MCF 10A (cell line): Measurements from ENCODE around the gene ATP1A2. TPM values are rescaled to one million over a fixed set of nuclear protein-coding genes. Genes with fewer than 3 reads are reported as not detected.

ENCODE experiments used
- BruUV-seq: library from RNA; stranded (reverse); fragments of 400-500 nt; replicated peaks from 2 replicates; lab custom pipeline; 2021; lab: Mats Ljungman, UMichigan
- CTCF ChIA-PET: fragments of 300-600 bp; sonication (Branson Sonifier 250); formaldehyde crosslinking; extraction: SDS; loops from one replicate; lab custom pipeline; 2021; ENCODE audit warnings: antibody characterized with exemption, inconsistent platforms; lab: Yijun Ruan, JAX
- POLR2A ChIA-PET: fragments of 300-600, 350-650 bp; sonication (Branson Sonifier 250); formaldehyde crosslinking; extraction: SDS; loops from one replicate; lab custom pipeline; 2020; ENCODE audit warnings: antibody characterized with exemption, inconsistent platforms; lab: Yijun Ruan, JAX
- DNase-seq: peaks from one replicate; pipeline ENCODE4 v3.0.0-alpha.2; 2018; ENCODE audit not compliant: unreplicated experiment
- H3K27ac Mint-ChIP-seq: one replicate; pipeline ENCODE4 v1.8.0; 2022; ENCODE audit warnings: mild to moderate bottlenecking, low read depth, mixed read lengths; ENCODE audit not compliant: unreplicated experiment
- H3K27me3 Mint-ChIP-seq: one replicate; pipeline ENCODE4 v1.8.0; 2022; ENCODE audit warnings: mixed read lengths; ENCODE audit not compliant: insufficient read depth, unreplicated experiment
- H3K36me3 Mint-ChIP-seq: one replicate; pipeline ENCODE4 v1.8.0; 2022; ENCODE audit warnings: mild to moderate bottlenecking, moderate library complexity, mixed read lengths; ENCODE audit not compliant: insufficient read depth, unreplicated experiment
- H3K4me1 Mint-ChIP-seq: one replicate; pipeline ENCODE4 v1.8.0; 2022; ENCODE audit warnings: mixed read lengths; ENCODE audit not compliant: insufficient read depth, unreplicated experiment
- H3K4me3 Mint-ChIP-seq: one replicate; pipeline ENCODE4 v1.8.0; 2022; ENCODE audit warnings: mild to moderate bottlenecking, moderate library complexity, mixed read lengths; ENCODE audit not compliant: unreplicated experiment
- H3K9me3 Mint-ChIP-seq: one replicate; pipeline ENCODE4 v1.8.0; 2022; ENCODE audit warnings: mixed read lengths; ENCODE audit not compliant: unreplicated experiment
- CTCF ChIP-seq: fragments of 200-600 bp; IDR thresholded peaks from one replicate; pipeline ENCODE4 v1.8.0; 2022; ENCODE audit warnings: antibody characterized with exemption, mild to moderate bottlenecking; ENCODE audit not compliant: unreplicated experiment
- intact Hi-C: fragments of 100-400 bp; cut with micrococcal nuclease; formaldehyde crosslinking; loops from 2 replicates; pipeline ENCODE4 v1.14.1; 2022
- total RNA-seq: library from RNA; stranded (reverse); gene quantifications from 2 replicates; pipeline ENCODE4 v1.2.3, GENCODE V29; 2022

Gene ATP1A2
- total RNA-seq, 1 experiment from 2014 or later: not detected

- no TSS peak for BruUV-seq
- no peak overlapping the region for H3K27ac Mint-ChIP-seq
- TF ChIP-seq CTCF: no peak
- H3K4me3 Mint-ChIP-seq: no peak overlapping the region
- no peaks in the 10 kb centered on the region for H3K4me1 Mint-ChIP-seq
- no peak for DNase-seq
- ChIA-PET CTCF (interaction anchor here (0.5 to 7.8 kb wide), 10 partner anchors 15 to 151 kb away, joined by 3 to 123 read pairs (median 4); no protein-coding TSS in a partner anchor), POLR2A (interaction anchor here (0.7 to 1.1 kb wide), 3 partner anchors 25 to 62 kb away, joined by 3 to 5 read pairs (median 3); no protein-coding TSS in a partner anchor)
- intact Hi-C loops: no loop called here
- no peaks in the 10 kb centered on the region for H3K9me3 Mint-ChIP-seq
- no peaks in the 10 kb centered on the region for H3K36me3 Mint-ChIP-seq
- peaks cover 12% of the 10 kb centered on the region for H3K27me3 Mint-ChIP-seq
Observed at GRCh38 chr1:160186729-160187128, 71.2 kb downstream of the ATP1A2 start.

DNA sequence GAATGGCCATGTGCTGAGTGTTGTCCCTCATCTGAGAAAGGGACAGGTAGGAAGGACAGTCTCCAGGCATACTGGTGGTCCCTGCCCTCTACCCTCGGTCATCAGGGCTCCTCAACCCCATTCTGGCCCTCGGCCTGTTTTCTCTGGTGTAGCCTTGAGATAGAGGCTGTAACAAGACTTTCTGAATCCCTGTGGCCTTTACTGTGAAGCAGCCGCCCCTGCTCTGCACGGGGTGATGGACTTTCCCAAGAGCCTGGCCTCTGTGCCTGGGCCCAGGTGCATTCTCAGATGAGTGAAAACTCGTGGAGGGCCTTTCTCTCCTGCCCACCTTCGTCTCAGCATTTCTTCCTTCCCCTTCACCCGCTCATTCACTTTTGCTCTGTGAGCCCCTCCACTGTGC, 71.8 kb downstream of the ATP1A2 start:
- no peak for DNase-seq
- intact Hi-C loops: no loop called here
- no peaks in the 10 kb centered on the region for H3K36me3 Mint-ChIP-seq
- ChIA-PET CTCF (interaction anchor here (0.7 to 7.8 kb wide), 8 partner anchors 11 to 107 kb away, joined by 3 to 123 read pairs (median 5); no protein-coding TSS in a partner anchor), POLR2A (interaction anchor here (1.1 kb wide), 2 partner anchors 25 to 63 kb away, joined by 3 to 5 read pairs; no protein-coding TSS in a partner anchor)
- BruUV-seq: no TSS peak
- no peak overlapping the region for H3K27ac Mint-ChIP-seq
- no peak for TF ChIP-seq CTCF
- H3K4me1 Mint-ChIP-seq: no peaks in the 10 kb centered on the region
- peaks cover 12% of the 10 kb centered on the region for H3K27me3 Mint-ChIP-seq
- H3K4me3 Mint-ChIP-seq: no peak overlapping the region
- no peaks in the 10 kb centered on the region for H3K9me3 Mint-ChIP-seq

- POLR2A ChIA-PET: interaction anchor here (0.9 kb wide), 1 partner anchor 50 kb away, joined by 6 read pairs; no protein-coding TSS in a partner anchor
- Mint-ChIP-seq H3K9me3 (no peaks in the 10 kb centered on the region), H3K27me3 (peaks cover 12% of the 10 kb centered on the region), H3K4me3 (no peak overlapping the region), H3K27ac (no peak overlapping the region), H3K36me3 (no peaks in the 10 kb centered on the region), H3K4me1 (no peaks in the 10 kb centered on the region)
- TF ChIP-seq CTCF: no peak
- CTCF ChIA-PET: interaction anchor here (0.7 to 7.8 kb wide), 7 partner anchors 10 to 335 kb away, joined by 4 to 208 read pairs (median 123); partner anchors contain the start of gene PEA15
- DNase-seq: no peak
- no TSS peak for BruUV-seq
- intact Hi-C loops: no loop called here
Observed at GRCh38 chr1:160188341-160188740, 72.8 kb downstream of the ATP1A2 start.

- no TSS peak for BruUV-seq
- no peak for TF ChIP-seq CTCF
- H3K9me3 Mint-ChIP-seq: no peaks in the 10 kb centered on the region
- intact Hi-C loops: loop anchor here (10.0 kb wide), 1 partner anchor 415 kb away; no protein-coding TSS in a partner anchor
- H3K27me3 Mint-ChIP-seq: peaks cover 12% of the 10 kb centered on the region
- DNase-seq: peak; percentile 47
- ChIA-PET CTCF (interaction anchor here (0.5 to 7.8 kb wide), 25 partner anchors 9 to 244 kb away, joined by 3 to 208 read pairs (median 4); partner anchors contain the start of gene PEA15), POLR2A (interaction anchor here (0.6 to 1.5 kb wide), 7 partner anchors 16 to 158 kb away, joined by 3 to 6 read pairs (median 4); partner anchors contain the start of genes PEA15 and PIGM)
- no peaks in the 10 kb centered on the region for H3K4me1 Mint-ChIP-seq
- no peak within 1 kb of the TSS for H3K4me3 Mint-ChIP-seq
- peak within 1 kb of the TSS; percentile 22 for H3K27ac Mint-ChIP-seq
- H3K36me3 Mint-ChIP-seq: no peaks in the 10 kb centered on the region
Observed at GRCh38 chr1:160189649-160190625, 74.4 kb downstream of the ATP1A2 start, which contains the start of gene CASQ1. CASQ1 (plus strand) TSS chr1:160190575; CDS start chr1:160190752, 177 bp downstream.
